ENCODE results near the gene MRAS. TPM values are rescaled to one million over a fixed set of nuclear protein-coding genes. Genes with fewer than 3 reads are reported as not detected.

The MRAS gene
- polyA plus RNA-seq, 3 donors: 6.2 to 13.2 (median 8.3) TPM

DNA sequence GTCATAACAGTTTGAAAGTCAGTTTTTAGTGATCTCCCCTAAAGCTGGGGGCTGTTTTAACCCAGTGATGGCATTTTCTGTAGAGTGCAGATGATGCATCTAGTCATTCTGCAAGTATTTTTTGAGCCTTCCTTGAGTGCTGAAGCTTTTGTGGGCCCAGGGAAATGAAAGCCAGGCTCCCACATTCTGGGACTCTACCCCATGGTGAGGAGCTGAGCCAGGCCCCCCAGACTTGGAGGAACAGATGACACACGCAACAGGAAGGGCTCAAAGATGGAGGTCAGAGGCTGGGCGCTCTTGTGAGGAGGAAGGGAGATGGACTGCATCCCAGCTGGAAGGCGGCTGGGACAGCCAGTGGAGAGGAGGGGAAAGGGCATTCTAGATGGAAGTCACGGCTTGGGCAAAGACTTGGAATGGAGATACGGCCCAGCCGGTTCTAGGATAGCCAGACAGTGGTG is 40.8 kb downstream of the MRAS start:
- Mint-ChIP-seq H3K36me3 (no peaks in the 10 kb centered on the region), H3K4me3 (no peak overlapping the region), H3K27ac (no peak overlapping the region), H3K9me3 (peaks cover 0 to 2% (median 0%) of the 10 kb centered on the region in 7 donors), H3K27me3 (ENCODE audit: low read depth in 3 of 3) (peaks cover 0 to 5% (median 2%) of the 10 kb centered on the region in 3 donors), H3K4me1 (peaks cover 6% of the 10 kb centered on the region)
- no peak overlapping the region for H2AFZ ChIP-seq (ENCODE audit: insufficient read depth, low read depth, low read length, poor library complexity, severe bottlenecking)
- no peaks in the 10 kb centered on the region for H3K27me3 ChIP-seq (ENCODE audit: control insufficient read depth in 2 of 2, insufficient read depth in 2 of 2, low read length in 2 of 2)
- no peak overlapping the region for H3K27ac ChIP-seq (ENCODE audit: low read depth in 1 of 2, low read length in 2 of 2)
- DNase-seq: no peak
- H3K79me2 ChIP-seq (ENCODE audit: insufficient read depth, low read length): no peaks in the 10 kb centered on the region
- H3K4me2 ChIP-seq (replicated peaks; ENCODE audit: extremely low read depth, low read length, poor library complexity, severe bottlenecking): no peak overlapping the region
- no peaks in the 10 kb centered on the region for H3K36me3 ChIP-seq (replicated peaks in 1 of 2; ENCODE audit: control insufficient read depth in 1 of 2, insufficient read depth in 2 of 2, low read length in 2 of 2)
- intact Hi-C loops (cut with micrococcal nuclease): no loop called here
- TF ChIP-seq, protein P1, sequence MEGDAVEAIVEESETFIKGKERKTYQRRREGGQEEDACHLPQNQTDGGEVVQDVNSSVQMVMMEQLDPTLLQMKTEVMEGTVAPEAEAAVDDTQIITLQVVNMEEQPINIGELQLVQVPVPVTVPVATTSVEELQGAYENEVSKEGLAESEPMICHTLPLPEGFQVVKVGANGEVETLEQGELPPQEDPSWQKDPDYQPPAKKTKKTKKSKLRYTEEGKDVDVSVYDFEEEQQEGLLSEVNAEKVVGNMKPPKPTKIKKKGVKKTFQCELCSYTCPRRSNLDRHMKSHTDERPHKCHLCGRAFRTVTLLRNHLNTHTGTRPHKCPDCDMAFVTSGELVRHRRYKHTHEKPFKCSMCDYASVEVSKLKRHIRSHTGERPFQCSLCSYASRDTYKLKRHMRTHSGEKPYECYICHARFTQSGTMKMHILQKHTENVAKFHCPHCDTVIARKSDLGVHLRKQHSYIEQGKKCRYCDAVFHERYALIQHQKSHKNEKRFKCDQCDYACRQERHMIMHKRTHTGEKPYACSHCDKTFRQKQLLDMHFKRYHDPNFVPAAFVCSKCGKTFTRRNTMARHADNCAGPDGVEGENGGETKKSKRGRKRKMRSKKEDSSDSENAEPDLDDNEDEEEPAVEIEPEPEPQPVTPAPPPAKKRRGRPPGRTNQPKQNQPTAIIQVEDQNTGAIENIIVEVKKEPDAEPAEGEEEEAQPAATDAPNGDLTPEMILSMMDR (IDR thresholded peaks at IDR 0.05): no peak
- no peak overlapping the region for H3K4me3 ChIP-seq (replicated peaks in 1 of 3; ENCODE audit: low read depth in 2 of 3, low read length in 3 of 3)
- H3K9ac ChIP-seq (ENCODE audit: insufficient read depth, low read length, poor library complexity, severe bottlenecking): no peak overlapping the region
- no peaks in the 10 kb centered on the region for H3K4me1 ChIP-seq (ENCODE audit: control insufficient read depth in 1 of 2, insufficient read depth in 2 of 2, low read length in 2 of 2)
- no peaks in the 10 kb centered on the region for H4K20me1 ChIP-seq (ENCODE audit: insufficient read depth, low read length)
- no peaks in the 10 kb centered on the region for H3K9me3 ChIP-seq (replicated peaks in 1 of 2; ENCODE audit: control insufficient read depth in 1 of 2, insufficient read depth in 1 of 2, low read length in 2 of 2)
- 90% methylated on average over 2 of the region's 6 CpGs for WGBS (ENCODE audit: insufficient coverage)

GRCh38 chr3:138389841-138390581 is 41.6 kb downstream of the MRAS start:
- H3K4me2 ChIP-seq (replicated peaks; ENCODE audit: extremely low read depth, low read length, poor library complexity, severe bottlenecking): no peak overlapping the region
- H3K36me3 Mint-ChIP-seq: no peaks in the 10 kb centered on the region
- H3K4me1 ChIP-seq (ENCODE audit: control insufficient read depth in 1 of 2, insufficient read depth in 2 of 2, low read length in 2 of 2): no peaks in the 10 kb centered on the region
- H3K27me3 Mint-ChIP-seq (ENCODE audit: low read depth in 3 of 3): peaks cover 0 to 7% (median 2%) of the 10 kb centered on the region in 3 donors
- no peak overlapping the region for H3K4me3 ChIP-seq (replicated peaks in 1 of 3; ENCODE audit: low read depth in 2 of 3, low read length in 3 of 3)
- no peaks in the 10 kb centered on the region for H4K20me1 ChIP-seq (ENCODE audit: insufficient read depth, low read length)
- H3K4me3 Mint-ChIP-seq: no peak overlapping the region
- H3K9me3 ChIP-seq (replicated peaks in 1 of 2; ENCODE audit: control insufficient read depth in 1 of 2, insufficient read depth in 1 of 2, low read length in 2 of 2): no peaks in the 10 kb centered on the region
- no peaks in the 10 kb centered on the region for H3K79me2 ChIP-seq (ENCODE audit: insufficient read depth, low read length)
- H3K36me3 ChIP-seq (replicated peaks in 1 of 2; ENCODE audit: control insufficient read depth in 1 of 2, insufficient read depth in 2 of 2, low read length in 2 of 2): no peaks in the 10 kb centered on the region
- H3K9me3 Mint-ChIP-seq: peaks cover 0 to 2% (median 0%) of the 10 kb centered on the region in 7 donors
- H3K9ac ChIP-seq (ENCODE audit: insufficient read depth, low read length, poor library complexity, severe bottlenecking): no peak overlapping the region
- TF ChIP-seq, protein P1 (IDR thresholded peaks at IDR 0.05): no peak
- H2AFZ ChIP-seq (ENCODE audit: insufficient read depth, low read depth, low read length, poor library complexity, severe bottlenecking): no peak overlapping the region
- DNase-seq: no peak
- H3K4me1 Mint-ChIP-seq: peaks cover 2% of the 10 kb centered on the region
- WGBS (ENCODE audit: insufficient coverage): 96% methylated on average over 6 of the region's 9 CpGs
- intact Hi-C loops (cut with micrococcal nuclease): no loop called here
- peak overlapping the region in 2 of 7 donors; percentile 46 to 56 for H3K27ac Mint-ChIP-seq
- no peaks in the 10 kb centered on the region for H3K27me3 ChIP-seq (ENCODE audit: control insufficient read depth in 2 of 2, insufficient read depth in 2 of 2, low read length in 2 of 2)
- H3K27ac ChIP-seq (ENCODE audit: low read depth in 1 of 2, low read length in 2 of 2): no peak overlapping the region

All from CD14-positive monocyte (primary cell).